HL-60 (cell line): ENCODE measurements around the gene ANKRD13B.

Source experiments
- CTCF ChIP-seq: IDR thresholded peaks from one replicate; pipeline ENCODE4 v1.5.1; 2011; ENCODE audit warnings: low read length, control low read depth, inconsistent platforms; ENCODE audit not compliant: insufficient read depth
- REST ChIP-seq: IDR thresholded peaks from 2 replicates; pipeline ENCODE4 v1.6.1; 2012; ENCODE audit warnings: low read depth; ENCODE audit not compliant: insufficient replicate concordance

GRCh38 chr17:29557085-29557738 is 35.7 kb upstream of the ANKRD13B start:
- TF ChIP-seq CTCF (no peak), REST (no peak)
